Bone marrow (tissue), 2 donors: ENCODE measurements around the gene PSAT1.

Source experiments
- DNase-seq, 2 donors: peaks; one replicate each; lab custom pipeline; 2025; lab: John Stamatoyannopoulos, UW

PSAT1 gene

GRCh38 chr9:78316166-78316892, 19.4 kb downstream of the PSAT1 start:
- no peak for DNase-seq

GRCh38 chr9:78319197-78320029, 22.5 kb downstream of the PSAT1 start:
- DNase-seq: no peak

GRCh38 chr9:78320030-78320693, 23.2 kb downstream of the PSAT1 start:
- no peak for DNase-seq

GRCh38 chr9:78320875-78321496, 24.1 kb downstream of the PSAT1 start:
- no peak for DNase-seq

- DNase-seq: no peak
Measured at GRCh38 chr9:78321505-78321904, 24.6 kb downstream of the PSAT1 start.

GRCh38 chr9:78324068-78324650, 27.2 kb downstream of the PSAT1 start:
- no peak for DNase-seq

GRCh38 chr9:78324682-78325081, 27.8 kb downstream of the PSAT1 start:
- no peak for DNase-seq

- DNase-seq: peak in 1 of 2 donors; percentile 57
Measured at GRCh38 chr9:78325343-78325742, 28.4 kb downstream of the PSAT1 start.

- DNase-seq: no peak
Measured at GRCh38 chr9:78325846-78326360, 29.0 kb downstream of the PSAT1 start.

GRCh38 chr9:78326564-78326963, 29.6 kb downstream of the PSAT1 start:
- DNase-seq: no peak

GRCh38 chr9:78332381-78332780, 35.5 kb downstream of the PSAT1 start:
- no peak for DNase-seq

- no peak for DNase-seq
Measured at GRCh38 chr9:78348848-78349247, 51.9 kb downstream of the PSAT1 start.

- DNase-seq: no peak
Measured at GRCh38 chr9:78351816-78352215, 54.9 kb downstream of the PSAT1 start.

- no peak for DNase-seq
Measured at GRCh38 chr9:78354324-78354973, 57.5 kb downstream of the PSAT1 start.

- no peak for DNase-seq
Measured at GRCh38 chr9:78354989-78355388, 58.1 kb downstream of the PSAT1 start.

- no peak for DNase-seq
Measured at GRCh38 chr9:78356634-78357033, 59.7 kb downstream of the PSAT1 start.

GRCh38 chr9:78357165-78357873, 60.4 kb downstream of the PSAT1 start:
- no peak for DNase-seq

GRCh38 chr9:78358329-78359051, 61.6 kb downstream of the PSAT1 start:
- no peak for DNase-seq

- DNase-seq: no peak
Measured at GRCh38 chr9:78363221-78363620, 66.3 kb downstream of the PSAT1 start.
